ENCODE results near the gene RDH11. TPM values are rescaled to one million over a fixed set of nuclear protein-coding genes. Genes with fewer than 3 reads are reported as not detected.

The RDH11 gene
- total and polyA plus RNA-seq, 2 donors (not counting 3 experiments of a cell fraction or from before 2014, with no cell fraction given), result 79.8 to 93.2 TPM

- no TSS peak for BruUV-seq (replicated peaks)
- Histone ChIP-seq H3K27ac (ENCODE audit: insufficient read depth, low read depth, low read length) (no peak overlapping the region), H3K9me3 (replicated peaks; ENCODE audit: control insufficient read depth, insufficient read depth, low read length) (no peaks in the 10 kb centered on the region), H3K27me3 (ENCODE audit: control insufficient read depth in 2 of 2, insufficient read depth in 2 of 2, low read length in 2 of 2) (no peaks in the 10 kb centered on the region), H3K4me3 (replicated peaks in 1 of 3; ENCODE audit: insufficient read depth in 1 of 3, low read depth in 1 of 3, low read length in 3 of 3) (no peak overlapping the region), H3K36me3 (ENCODE audit: control insufficient read depth in 2 of 2, extremely low read depth in 1 of 2, insufficient read depth in 2 of 2, low read length in 2 of 2) (peaks cover 0 to 2% of the 10 kb centered on the region in 2 experiments), H3K9ac (replicated peaks; ENCODE audit: extremely low read depth, insufficient read depth, low read length) (no peak overlapping the region), H2AFZ (ENCODE audit: low read depth, low read length) (no peak overlapping the region), H3K79me2 (ENCODE audit: control insufficient read depth, insufficient read depth, low read length) (no peaks in the 10 kb centered on the region), H4K20me1 (replicated peaks; ENCODE audit: control insufficient read depth, extremely low read depth, insufficient read depth, low read length) (no peaks in the 10 kb centered on the region), H3K4me2 (ENCODE audit: insufficient read depth, low read length) (no peak overlapping the region), H3K9me1 (replicated peaks; ENCODE audit: control insufficient read depth, extremely low read depth, insufficient read depth, low read length) (no peaks in the 10 kb centered on the region), H3K4me1 (ENCODE audit: control insufficient read depth, extremely low read depth, insufficient read depth, low read length) (no peaks in the 10 kb centered on the region)
- DNase-seq (ENCODE audit: low read depth, low spot score) (no peak), FAIRE-seq (no peak)
- CTCF ChIA-PET, result interaction anchor here (1.2 to 2.0 kb wide), 4 partner anchors 16 to 114 kb away, joined by 3 to 6 read pairs (median 4); no protein-coding TSS in a partner anchor
- TF ChIP-seq GATA2 (IDR thresholded peaks at IDR 0.05; ENCODE audit: insufficient read depth, insufficient read length, low read depth, low read length) (no peak), JUN (IDR thresholded peaks at IDR 0.05; ENCODE audit: borderline replicate concordance, insufficient read depth, insufficient read length, low read depth) (no peak), POLR2AphosphoS5 (IDR thresholded peaks at IDR 0.05; ENCODE audit: insufficient read depth, low read depth, low read length) (no peak)
- dilution Hi-C loops (cut with MboI; ENCODE audit: extremely low pct_ligation_motif_present, low sequenced_read_pairs), result no loop called here
- intact Hi-C loops (cut with micrococcal nuclease), result no loop called here
- POLR2A ChIA-PET, result no interaction called here
Measured at GRCh38 chr14:67641480-67641879, 54.1 kb downstream of the RDH11 start.

- no peaks in the 10 kb centered on the region for H3K9me1 ChIP-seq (replicated peaks; ENCODE audit: control insufficient read depth, extremely low read depth, insufficient read depth, low read length)
- CTCF ChIA-PET, result interaction anchor here (1.6 to 4.5 kb wide), 2 partner anchors 19 to 29 kb away, joined by 5 to 20 read pairs; partner anchors contain the start of gene ARG2
- dilution Hi-C loops (cut with MboI; ENCODE audit: extremely low pct_ligation_motif_present, low sequenced_read_pairs), result no loop called here
Measured at GRCh38 chr14:67638642-67639041, 56.9 kb downstream of the RDH11 start.

More at GRCh38 chr14:67638642-67639041, 56.9 kb downstream of the RDH11 start:
- H3K27me3 ChIP-seq (ENCODE audit: control insufficient read depth in 2 of 2, insufficient read depth in 2 of 2, low read length in 2 of 2), result no peaks in the 10 kb centered on the region
- FAIRE-seq (no peak), DNase-seq (ENCODE audit: low read depth, low spot score) (no peak)
- POLR2A ChIA-PET, result no interaction called here
- BruUV-seq (replicated peaks), result no TSS peak
- H3K9ac ChIP-seq (replicated peaks; ENCODE audit: extremely low read depth, insufficient read depth, low read length), result no peak overlapping the region
- no peaks in the 10 kb centered on the region for H3K9me3 ChIP-seq (replicated peaks; ENCODE audit: control insufficient read depth, insufficient read depth, low read length)
- intact Hi-C loops (cut with micrococcal nuclease), result no loop called here
- no peak overlapping the region for H2AFZ ChIP-seq (ENCODE audit: low read depth, low read length)
- no peak overlapping the region for H3K4me2 ChIP-seq (ENCODE audit: insufficient read depth, low read length)
- no peak overlapping the region for H3K4me3 ChIP-seq (replicated peaks in 1 of 3; ENCODE audit: insufficient read depth in 1 of 3, low read depth in 1 of 3, low read length in 3 of 3)
- no peak overlapping the region for H3K27ac ChIP-seq (ENCODE audit: insufficient read depth, low read depth, low read length)
- no peaks in the 10 kb centered on the region for H3K36me3 ChIP-seq (ENCODE audit: control insufficient read depth in 2 of 2, extremely low read depth in 1 of 2, insufficient read depth in 2 of 2, low read length in 2 of 2)
- no peaks in the 10 kb centered on the region for H3K79me2 ChIP-seq (ENCODE audit: control insufficient read depth, insufficient read depth, low read length)
- TF ChIP-seq CTCF (IDR thresholded peaks at IDR 0.05; ENCODE audit: extremely low read depth in 1 of 2, insufficient read depth in 1 of 2, low read depth in 1 of 2, low read length in 2 of 2) (no peak), EZH2 (IDR thresholded peaks at IDR 0.05; ENCODE audit: borderline replicate concordance, low read depth, low read length, severe bottlenecking) (no peak), GATA2 (IDR thresholded peaks at IDR 0.05; ENCODE audit: insufficient read depth, insufficient read length, low read depth, low read length) (no peak), MAX (IDR thresholded peaks at IDR 0.05; ENCODE audit: insufficient read depth, insufficient read length) (no peak), POLR2AphosphoS5 (IDR thresholded peaks at IDR 0.05; ENCODE audit: insufficient read depth, low read depth, low read length) (no peak), POLR2A (IDR thresholded peaks at IDR 0.05; ENCODE audit: low read depth, low read length) (no peak), JUN (IDR thresholded peaks at IDR 0.05; ENCODE audit: borderline replicate concordance, insufficient read depth, insufficient read length, low read depth) (no peak), FOS (IDR thresholded peaks at IDR 0.05; ENCODE audit: borderline replicate concordance, insufficient read depth, low read length) (no peak), MYC (IDR thresholded peaks at IDR 0.05; ENCODE audit: low read depth, low read length) (no peak)
- no peaks in the 10 kb centered on the region for H4K20me1 ChIP-seq (replicated peaks; ENCODE audit: control insufficient read depth, extremely low read depth, insufficient read depth, low read length)
- H3K4me1 ChIP-seq (ENCODE audit: control insufficient read depth, extremely low read depth, insufficient read depth, low read length), result no peaks in the 10 kb centered on the region

All from endothelial cell of umbilical vein (primary cell).